CD4-positive, alpha-beta T cell treated with Interleukin-21 for 1 hour (primary cell): ENCODE measurements around the gene SUSD1.
"Not testable (repeated sequence)": the region's sequence is repeated elsewhere in the genome, so short reads cannot be mapped to it uniquely, and the experiment has no call there.

Experiments used
- DNase-seq: peaks from one replicate; pipeline ENCODE4 v3.0.0-alpha.2; 2020

SUSD1 gene

DNA sequence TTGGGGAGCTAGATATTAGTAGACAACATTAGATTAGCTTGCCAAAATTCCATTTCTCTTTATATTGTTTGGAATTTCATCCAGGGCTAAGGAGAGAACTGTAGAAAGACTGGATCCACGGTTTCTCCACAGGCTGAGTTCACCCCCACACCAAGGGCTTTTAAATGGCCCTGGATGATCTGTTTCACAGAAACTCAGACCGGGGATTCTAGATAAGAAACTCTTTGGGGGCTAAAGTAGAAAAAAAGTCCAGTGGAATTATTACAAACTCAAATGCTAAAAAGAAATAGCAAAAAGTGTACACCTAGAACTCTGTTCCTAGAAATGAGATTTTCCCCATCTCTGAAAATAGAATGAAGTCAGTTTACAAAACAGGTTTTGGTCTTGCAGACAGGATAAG lies 80.9 kb downstream of the SUSD1 start:
- DNase-seq, result no peak

GRCh38 chr9:112093870-112094216 lies 81.3 kb downstream of the SUSD1 start:
- peak; percentile 12 for DNase-seq

- no peak for DNase-seq
Measured at GRCh38 chr9:112093147-112093869, 81.8 kb downstream of the SUSD1 start.

DNA sequence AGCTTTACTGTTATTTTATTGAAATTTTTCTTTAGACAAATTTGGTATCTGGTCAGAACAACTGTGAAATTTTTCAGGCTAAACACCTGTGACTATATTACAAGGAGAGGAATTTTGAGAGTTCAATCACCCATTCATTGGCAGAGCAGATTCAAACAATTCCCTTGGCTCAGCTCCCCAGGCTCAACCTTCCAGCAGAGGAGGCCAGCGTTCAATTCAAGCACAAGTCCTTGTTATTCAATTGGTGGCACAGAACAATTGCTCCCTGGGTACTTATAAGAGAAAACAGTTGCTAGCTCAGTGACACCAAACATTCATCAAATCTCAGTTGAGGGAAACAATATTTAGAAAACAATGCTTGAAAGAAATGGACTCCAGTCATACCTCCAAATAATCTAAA lies 83.3 kb downstream of the SUSD1 start:
- peak; percentile 11 for DNase-seq

GRCh38 chr9:112087506-112087905 lies 87.6 kb downstream of the SUSD1 start:
- no peak for DNase-seq

DNA sequence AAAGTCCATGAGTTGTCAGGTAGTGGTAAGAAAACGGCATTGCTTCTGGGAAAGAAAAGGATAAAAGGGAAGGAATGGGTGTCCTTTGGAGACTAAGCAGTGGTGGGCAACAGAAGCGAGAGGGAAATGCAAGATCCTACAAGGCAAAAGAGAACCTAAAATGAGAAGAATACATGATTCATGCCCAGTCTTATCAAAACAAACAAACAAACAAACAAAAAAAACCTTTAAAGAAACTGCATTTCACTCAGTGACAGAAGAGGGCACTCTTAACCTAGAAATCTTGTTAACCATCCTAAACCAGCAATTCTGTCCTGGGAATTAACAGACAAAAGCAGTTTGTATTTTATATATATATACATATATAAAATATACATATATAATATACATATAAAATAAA lies 88.5 kb downstream of the SUSD1 start:
- peak; percentile 33 for DNase-seq

GRCh38 chr9:112084907-112085306 lies 90.2 kb downstream of the SUSD1 start:
- DNase-seq, result no peak

DNA sequence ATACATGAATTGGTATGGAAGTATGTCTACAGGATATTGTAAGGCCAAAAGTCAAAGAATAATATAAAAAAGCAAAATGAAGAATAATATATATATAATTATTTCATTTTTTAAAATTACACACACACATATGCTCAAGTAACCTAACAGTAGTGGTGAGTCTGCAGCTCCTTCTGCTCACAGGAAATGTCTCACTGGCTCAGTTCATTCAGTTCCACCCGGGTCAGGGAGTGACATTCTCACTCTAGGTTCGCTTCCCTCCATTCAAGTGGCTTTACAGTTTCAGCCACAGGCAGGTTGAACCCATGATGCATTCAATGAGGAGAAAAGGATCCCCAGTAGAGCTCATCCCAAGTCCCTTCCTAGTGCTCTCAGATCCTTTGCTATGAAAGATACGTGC lies 90.8 kb downstream of the SUSD1 start:
- no peak for DNase-seq

DNA sequence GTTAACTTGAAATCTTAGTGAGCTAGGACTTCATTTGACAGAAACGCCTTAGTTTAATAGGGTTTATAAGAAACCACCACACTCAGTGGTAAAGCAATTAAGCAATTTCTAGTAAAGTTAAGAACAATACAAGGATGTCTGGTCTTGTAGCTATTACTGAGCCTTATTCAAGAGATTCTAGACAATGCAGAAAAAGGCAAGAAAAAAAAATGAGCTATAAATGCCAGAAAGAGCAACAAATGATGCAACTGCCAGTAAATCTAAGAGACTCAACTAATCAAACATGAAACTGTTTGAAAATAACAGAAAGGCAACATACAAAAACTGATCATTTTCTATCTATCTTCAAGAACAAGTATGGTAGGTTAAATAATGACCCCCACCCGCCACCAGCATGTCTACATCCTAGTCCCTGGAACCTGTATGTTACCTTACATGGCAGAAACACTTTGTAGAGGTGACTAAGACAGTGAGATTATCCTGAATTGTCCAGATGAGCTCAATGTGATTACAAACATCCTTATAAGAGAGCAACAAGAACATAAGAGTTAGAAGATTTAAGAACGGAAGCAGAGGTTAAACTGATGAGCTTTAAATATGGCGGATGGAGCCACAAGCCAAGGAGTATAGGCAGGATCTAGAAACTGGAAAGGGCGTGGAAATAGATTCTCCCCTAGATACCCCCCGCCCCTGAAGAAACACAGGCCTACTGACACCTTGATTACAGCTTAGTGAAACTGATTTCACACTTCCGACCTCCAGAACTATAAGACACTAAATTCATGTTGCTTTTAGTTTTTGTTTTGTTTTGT lies 93.0 kb downstream of the SUSD1 start:
- no peak for DNase-seq

DNA sequence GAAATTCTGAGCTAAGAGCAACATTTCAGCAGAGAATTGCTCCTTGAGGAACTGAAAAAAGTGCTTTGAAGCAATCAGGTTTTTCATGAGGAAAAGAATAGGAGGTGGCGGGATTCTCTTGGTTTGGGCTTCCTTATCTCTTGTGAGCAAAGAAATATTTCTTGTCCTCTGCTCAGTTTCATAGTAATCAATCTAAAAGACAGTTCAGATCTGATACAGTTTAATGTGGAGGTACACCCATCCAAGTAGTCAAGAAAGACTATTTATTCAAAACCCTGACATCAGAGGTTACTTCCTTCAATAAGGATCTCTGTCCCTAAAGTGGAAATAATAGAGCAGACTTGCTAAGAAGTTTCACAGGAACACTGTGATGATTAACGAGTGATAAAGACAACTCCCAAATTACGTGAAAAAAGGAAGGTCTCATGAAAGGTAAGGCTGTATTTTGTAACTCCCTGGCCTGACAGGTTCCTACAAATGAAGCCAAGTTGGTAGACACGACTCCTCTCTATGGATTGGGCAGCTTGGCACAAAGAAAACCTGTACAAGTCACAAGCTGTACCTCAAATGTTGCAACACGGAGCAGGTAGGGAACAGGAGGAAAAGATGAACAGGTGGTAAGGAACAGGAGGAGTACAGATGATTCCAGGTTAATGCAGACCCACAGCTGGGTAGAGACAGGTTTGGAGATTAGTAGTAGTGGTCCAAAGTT lies 94.1 kb downstream of the SUSD1 start:
- no peak for DNase-seq

DNA sequence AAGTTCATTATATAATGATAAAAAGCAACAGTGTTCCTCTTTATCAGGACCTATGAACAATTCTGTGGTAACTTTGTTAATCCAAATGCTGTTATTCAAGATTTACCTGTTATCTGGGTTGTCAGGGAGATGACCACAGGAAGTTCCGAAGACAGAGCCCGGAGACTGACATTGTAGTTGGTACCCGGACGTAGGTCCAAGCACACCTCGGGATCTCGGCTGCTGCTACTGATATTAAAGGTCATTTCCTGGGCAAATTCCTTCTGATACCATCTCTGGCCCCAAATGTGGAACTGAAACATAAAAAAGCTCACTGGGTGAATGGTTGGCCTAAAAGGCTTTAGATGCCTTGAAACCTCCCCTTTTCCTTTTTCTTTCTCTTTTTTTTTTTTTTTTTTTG lies 96.7 kb downstream of the SUSD1 start:
- no peak for DNase-seq

- DNase-seq, result peak; percentile 10
Measured at GRCh38 chr9:112076814-112077213, 98.3 kb downstream of the SUSD1 start.

GRCh38 chr9:112075009-112075378 lies 100.1 kb downstream of the SUSD1 start:
- no peak for DNase-seq

DNA sequence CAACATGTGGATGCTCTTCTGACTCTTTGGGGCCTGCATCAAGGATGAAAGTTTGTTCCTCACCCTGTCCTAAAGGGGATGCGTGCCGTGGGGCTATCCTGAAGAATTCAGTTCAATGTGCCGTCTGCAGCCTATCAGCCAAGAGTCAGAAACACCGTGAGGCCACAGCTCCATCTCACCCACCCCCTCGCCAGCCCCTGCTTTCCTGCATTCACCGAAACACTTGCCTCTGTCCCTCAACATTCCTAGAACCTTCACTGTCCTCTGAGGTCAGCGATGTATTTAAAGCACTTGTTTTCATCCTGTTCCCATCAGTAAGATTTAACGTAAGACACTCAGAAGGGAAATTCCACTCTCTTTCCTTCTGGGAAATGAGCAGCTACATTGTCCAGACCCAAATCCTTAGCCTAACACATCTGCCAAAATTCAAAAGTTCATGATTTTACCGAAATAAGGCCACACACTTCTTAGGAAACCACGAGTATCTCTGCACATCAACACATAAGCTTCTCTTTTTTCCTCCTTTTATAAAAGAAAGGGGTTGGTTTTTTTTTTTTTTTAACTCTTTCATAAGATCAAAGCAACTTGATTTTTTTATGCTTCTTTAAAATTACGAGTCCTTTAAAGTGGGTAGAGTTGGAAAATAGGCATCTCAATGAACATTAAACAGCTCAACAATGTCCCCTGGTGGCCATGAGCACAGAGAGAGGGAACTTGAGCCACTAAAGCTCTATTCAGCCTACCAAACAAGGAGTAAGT lies 100.7 kb downstream of the SUSD1 start:
- DNase-seq, result peak; percentile 79

- not testable (repeated sequence) for DNase-seq
Measured at GRCh38 chr9:112073639-112074173, 101.4 kb downstream of the SUSD1 start.

DNA sequence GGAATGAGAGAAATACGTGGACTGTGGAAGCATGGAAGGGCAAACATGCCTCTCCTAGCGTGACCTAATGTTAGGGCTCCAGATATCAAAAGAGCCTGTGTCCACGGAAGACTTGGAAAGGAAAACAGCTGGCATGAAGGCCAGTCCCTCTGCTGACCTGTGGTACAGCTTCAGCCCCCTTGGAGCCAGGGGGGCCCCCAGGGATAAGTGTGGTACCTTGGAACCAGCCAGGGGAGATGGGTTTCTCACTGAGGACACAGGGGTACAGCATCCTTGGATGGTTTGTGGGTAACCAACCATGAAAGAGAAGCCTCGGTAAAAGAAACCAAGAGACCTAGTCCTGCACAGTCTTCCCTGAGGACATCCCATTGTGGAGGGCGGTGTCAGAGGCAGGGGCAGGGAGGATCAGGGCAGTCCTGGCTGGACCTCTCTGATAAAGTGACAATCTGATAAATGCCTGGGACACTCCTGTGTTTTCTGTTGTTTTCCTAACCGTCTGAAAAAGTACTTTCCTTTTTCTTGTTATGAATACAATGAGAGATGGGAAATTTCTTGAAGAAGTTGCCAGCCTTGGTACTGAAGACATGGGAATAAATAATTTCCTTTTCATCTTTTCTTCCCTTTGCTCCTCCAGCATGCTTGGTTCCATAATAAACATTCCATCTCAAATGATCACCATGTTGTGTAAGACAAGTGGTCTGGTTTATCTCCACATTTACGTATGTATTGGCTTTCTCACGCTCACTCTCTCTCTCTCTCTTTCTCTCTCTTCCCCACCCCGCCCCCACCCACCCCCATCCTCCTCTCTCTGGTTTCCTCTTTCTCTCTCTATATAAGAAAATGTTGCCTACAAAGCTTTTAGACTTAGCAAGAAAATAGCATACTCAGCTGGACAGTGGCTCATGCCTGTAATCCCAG lies 102.1 kb downstream of the SUSD1 start:
- DNase-seq, result no peak

- DNase-seq, result peak; percentile 13
Measured at GRCh38 chr9:112069318-112070169, 105.6 kb downstream of the SUSD1 start.

GRCh38 chr9:112065806-112066606 lies 109.1 kb downstream of the SUSD1 start:
- no peak for DNase-seq

GRCh38 chr9:112064871-112065270 lies 110.2 kb downstream of the SUSD1 start:
- no peak for DNase-seq

DNA sequence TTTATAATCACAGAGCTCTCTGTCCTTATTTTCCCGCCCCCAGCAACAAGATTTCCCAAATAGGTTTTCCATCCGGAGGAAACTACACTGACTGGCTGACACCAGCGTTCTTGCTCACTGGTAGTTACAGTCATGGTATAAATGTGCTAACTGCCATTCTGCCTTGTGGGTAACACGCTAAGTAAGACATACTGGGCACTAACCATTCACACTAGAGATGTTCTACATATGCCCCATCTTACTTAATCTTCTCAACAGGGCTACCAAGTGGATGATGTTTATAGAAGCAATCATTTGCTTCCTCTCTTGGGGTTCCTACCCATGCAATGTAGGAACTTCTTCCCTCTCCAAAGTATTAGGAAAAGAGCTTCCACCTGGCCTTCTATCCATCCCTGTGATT lies 111.5 kb downstream of the SUSD1 start:
- no peak for DNase-seq
